GM10266 (cell line): ENCODE results near the gene P2RX5.

ENCODE experiments used
- DNase-seq: peaks from one replicate; pipeline ENCODE4 v3.0.0; 2012; ENCODE audit errors: extremely low spot score
- CTCF ChIP-seq: IDR thresholded peaks from 2 replicates; pipeline ENCODE4 v1.5.1; 2012; ENCODE audit warnings: mild to moderate bottlenecking, low read depth; ENCODE audit not compliant: control insufficient read depth, insufficient read depth; ENCODE audit errors: missing control alignments

P2RX5 gene

GRCh38 chr17:3723556-3724377 is 27.8 kb upstream of the P2RX5 start, which contains the start of gene HASPIN:
HASPIN (plus strand) TSS chr17:3723903; CDS start chr17:3723936, 33 bp downstream.
- no peak for TF ChIP-seq CTCF
- peak; percentile 98 for DNase-seq

GRCh38 chr17:3723188-3723555 is 27.2 kb upstream of the P2RX5 start:
- DNase-seq: no peak

GRCh38 chr17:3722716-3723115 is 26.8 kb upstream of the P2RX5 start:
- DNase-seq: no peak
- TF ChIP-seq CTCF: no peak

More at GRCh38 chr17:3723188-3723555, 27.2 kb upstream of the P2RX5 start:
- no peak for TF ChIP-seq CTCF

GRCh38 chr17:3719265-3719664 is 23.3 kb upstream of the P2RX5 start:
- TF ChIP-seq CTCF: no peak
- no peak for DNase-seq

GRCh38 chr17:3718201-3718600 is 22.2 kb upstream of the P2RX5 start:
- no peak for TF ChIP-seq CTCF
- DNase-seq: no peak

GRCh38 chr17:3715296-3715695 is 19.3 kb upstream of the P2RX5 start:
- TF ChIP-seq CTCF: no peak
- no peak for DNase-seq

GRCh38 chr17:3712811-3713463 is 17.0 kb upstream of the P2RX5 start:
- DNase-seq: peak; percentile 51
- TF ChIP-seq CTCF: no peak
